ENCODE measurements around the gene PDAP1. TPM values are rescaled to one million over a fixed set of nuclear protein-coding genes. Genes with fewer than 3 reads are reported as not detected.
A peak's percentile ranks its signal among the peaks of the same experiment; 100 is the strongest.
"Not testable (repeated sequence)": the region's sequence is repeated elsewhere in the genome, so short reads cannot be mapped to it uniquely, and the experiment has no call there.

PDAP1 gene
- total and polyA plus RNA-seq, 9 of the 15 experiments (the other 6 are each of a cell fraction or from before 2014, with no cell fraction given), result 10.2 to 315 (median 129) TPM

GRCh38 chr7:99387239-99387635, 21.2 kb downstream of the PDAP1 start:
- peak; percentile 86 for TF ChIP-seq CEBPB (tag; IDR thresholded peaks at IDR 0.05)
- in situ Hi-C loops (cut with MboI); FAIRE-seq; BruUV-seq (replicated peaks); H2AFZ ChIP-seq (ENCODE audit: low read depth, low read length); H3K9ac ChIP-seq (ENCODE audit: insufficient read depth in 1 of 2, low read depth in 2 of 2, low read length in 2 of 2); DNase-seq (ENCODE audit: extremely low read depth in 1 of 4, low spot score in 3 of 4); H3K9me3 ChIP-seq (replicated peaks; ENCODE audit: control insufficient read depth, insufficient read depth, low read depth, low read length); H3K27ac ChIP-seq (ENCODE audit: extremely low read depth, low read depth, low read length); H3K4me3 ChIP-seq; ATAC-seq; H3K27me3 ChIP-seq (ENCODE audit: control insufficient read depth in 2 of 2, insufficient read depth in 2 of 2, low read length in 2 of 2); H3K9me1 ChIP-seq (ENCODE audit: control insufficient read depth, insufficient read depth, low read length); H3K4me2 ChIP-seq (ENCODE audit: insufficient read depth, low read length); TF ChIP-seq CREB1 (IDR thresholded peaks at IDR 0.05): not testable (repeated sequence)
- TF ChIP-seq CREB1 (CRISPR knock-in tag; IDR thresholded peaks at IDR 0.05), result 0 out of 2 replicates have a peak, but pooled peaks have one; percentile 11
- TF ChIP-seq ARNT (IDR thresholded peaks at IDR 0.05), result peak in 1 of 2 experiments; percentile 10; a peak in 1 of 4 replicates
- ChIA-PET POLR2A (interaction anchor here (0.7 to 2.5 kb wide), 8 partner anchors 8 to 675 kb away, joined by 3 to 13 read pairs (median 3); no protein-coding TSS in a partner anchor), CTCF (ENCODE audit: low intra/inter-chr PET ratio) (interaction anchor here (1.7 to 2.3 kb wide), 2 partner anchors 23 to 113 kb away, joined by 4 to 18 read pairs; no protein-coding TSS in a partner anchor)
- 92% methylated on average over 14 of the region's 14 CpGs for WGBS (ENCODE audit: insufficient coverage, low coverage, missing lambda C conversion rate)
- intact Hi-C loops (cut with micrococcal nuclease), result loop anchor here (1.0 to 5.0 kb wide), 4 partner anchors 22 to 245 kb away; partner anchors contain the start of genes ARPC1A and SMURF1
- peaks cover 81% of the 10 kb centered on the region; the same call in 2 of the 3 replicates for H3K36me3 ChIP-seq (ENCODE audit: control insufficient read depth, insufficient read depth, low read length)
- peaks cover 0 to 26% of the 10 kb centered on the region in 2 experiments; a peak in 2 of 5 replicates for H3K4me1 ChIP-seq (replicated peaks in 1 of 2; ENCODE audit: control insufficient read depth in 2 of 2, insufficient read depth in 2 of 2, low read length in 2 of 2)
- peaks cover 25% of the 10 kb centered on the region for H3K79me2 ChIP-seq (ENCODE audit: control insufficient read depth, insufficient read depth, low read length)
- H4K20me1 ChIP-seq (replicated peaks; ENCODE audit: control insufficient read depth, insufficient read depth, low read length), result peaks cover 19% of the 10 kb centered on the region

Measured in K562 (cell line).